Esophagus squamous epithelium (tissue), 4 donors: ENCODE data around the gene HRCT1.

ENCODE experiments used
- POLR2A ChIP-seq, 4 donors: fragments of 450-650 bp; IDR thresholded peaks; one replicate each; pipeline ENCODE4 v1.6.1; 2017; ENCODE audit warnings: antibody characterized with exemption in 4 of 4, mild to moderate bottlenecking in 4 of 4, moderate library complexity in 3 of 4
- TF ChIP-seq, protein P1 (sequence below), 6 experiments: fragments of 450-650 bp in 4 of 6; fragments of 200-600 bp in 2 of 6; sonication (generic) in 2 of 6; IDR thresholded peaks; one replicate each; pipeline ENCODE4 v1.5.1; 2016 to 2019; ENCODE audit warnings: antibody characterized with exemption in 6 of 6, mild to moderate bottlenecking in 4 of 6, moderate library complexity in 4 of 6

DNA sequence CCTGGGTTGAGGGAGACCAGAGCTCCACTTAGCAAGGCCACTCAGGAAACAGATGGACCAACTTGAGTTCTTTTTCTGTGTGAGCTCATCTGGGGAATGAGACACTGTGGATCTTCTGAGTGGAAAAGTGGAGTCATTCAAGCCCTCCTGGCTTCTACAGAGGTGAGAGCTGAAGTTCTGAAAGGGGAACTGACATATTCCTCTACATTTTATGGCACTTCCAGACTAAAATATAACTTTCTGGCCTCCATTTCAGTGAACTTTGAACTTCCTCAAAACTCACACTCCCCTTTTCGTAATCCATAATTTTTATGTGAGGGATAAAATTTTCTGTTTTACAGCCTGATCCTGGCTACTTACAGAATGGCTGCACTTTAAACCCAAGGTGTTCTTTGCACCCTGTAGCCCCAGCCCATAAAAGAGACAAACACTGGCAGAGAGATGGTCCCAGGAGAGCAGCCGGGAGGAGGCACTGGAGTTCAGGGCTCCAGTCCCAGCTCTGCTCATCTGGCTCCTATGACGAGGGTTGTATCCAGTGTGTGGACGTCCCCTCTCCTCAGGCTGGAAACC, 14.1 kb downstream of the HRCT1 start:
- TF ChIP-seq, protein P1, sequence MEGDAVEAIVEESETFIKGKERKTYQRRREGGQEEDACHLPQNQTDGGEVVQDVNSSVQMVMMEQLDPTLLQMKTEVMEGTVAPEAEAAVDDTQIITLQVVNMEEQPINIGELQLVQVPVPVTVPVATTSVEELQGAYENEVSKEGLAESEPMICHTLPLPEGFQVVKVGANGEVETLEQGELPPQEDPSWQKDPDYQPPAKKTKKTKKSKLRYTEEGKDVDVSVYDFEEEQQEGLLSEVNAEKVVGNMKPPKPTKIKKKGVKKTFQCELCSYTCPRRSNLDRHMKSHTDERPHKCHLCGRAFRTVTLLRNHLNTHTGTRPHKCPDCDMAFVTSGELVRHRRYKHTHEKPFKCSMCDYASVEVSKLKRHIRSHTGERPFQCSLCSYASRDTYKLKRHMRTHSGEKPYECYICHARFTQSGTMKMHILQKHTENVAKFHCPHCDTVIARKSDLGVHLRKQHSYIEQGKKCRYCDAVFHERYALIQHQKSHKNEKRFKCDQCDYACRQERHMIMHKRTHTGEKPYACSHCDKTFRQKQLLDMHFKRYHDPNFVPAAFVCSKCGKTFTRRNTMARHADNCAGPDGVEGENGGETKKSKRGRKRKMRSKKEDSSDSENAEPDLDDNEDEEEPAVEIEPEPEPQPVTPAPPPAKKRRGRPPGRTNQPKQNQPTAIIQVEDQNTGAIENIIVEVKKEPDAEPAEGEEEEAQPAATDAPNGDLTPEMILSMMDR (IDR thresholded peaks at IDR 0.05) = no peak
- no peak for TF ChIP-seq POLR2A (IDR thresholded peaks at IDR 0.05)
